Caco-2 (cell line): ENCODE results near the gene TLCD1. TPM values are rescaled to one million over a fixed set of nuclear protein-coding genes. Genes with fewer than 3 reads are reported as not detected.

ENCODE experiments used
- BruUV-seq: library from RNA; stranded (reverse); fragments of 400-500 nt; replicated peaks from 2 replicates; lab custom pipeline; 2021; lab: Mats Ljungman, UMichigan
- CTCF ChIA-PET: fragments of 300-600 bp; sonication (Branson Sonifier 250); formaldehyde crosslinking; loops from one replicate; lab custom pipeline; 2022; ENCODE audit warnings: antibody characterized with exemption; lab: Charles Lee
- POLR2A ChIA-PET: fragments of 300-600 bp; sonication (Branson Sonifier 250); formaldehyde crosslinking; loops from one replicate; lab custom pipeline; 2022; ENCODE audit warnings: antibody characterized with exemption; lab: Charles Lee
- DNase-seq, 2 experiments: peaks; one replicate each; pipeline versions ENCODE4 v3.0.0 to v3.0.0-alpha.2; 2020 to 2022
- H3K27me3 ChIP-seq: replicated peaks from 2 replicates; pipeline ENCODE4 v1.6.0; 2011; ENCODE audit warnings: low read length; ENCODE audit not compliant: control insufficient read depth, insufficient read depth
- H3K36me3 ChIP-seq: 2 replicates; pipeline ENCODE4 v1.5.1; 2011; ENCODE audit warnings: low read length; ENCODE audit not compliant: control insufficient read depth, insufficient read depth
- H3K4me1 ChIP-seq: fragments of 250-450 bp; sonication (Bioruptor Pico); 2 replicates; pipeline ENCODE4 v1.5.1; 2020; ENCODE audit warnings: mild to moderate bottlenecking
- H3K4me3 ChIP-seq: 2 replicates; pipeline ENCODE4 v1.5.1; 2011; ENCODE audit warnings: low read depth, mild to moderate bottlenecking, control low read depth, low read length
- H3K9me3 ChIP-seq: fragments of 250-450 bp; sonication (Bioruptor Pico); 2 replicates; pipeline ENCODE4 v1.5.1; 2020; ENCODE audit warnings: mild to moderate bottlenecking, moderate library complexity
- H3K27ac Mint-ChIP-seq: one replicate; pipeline ENCODE4 v1.8.0; 2022; ENCODE audit warnings: mixed read lengths; ENCODE audit not compliant: unreplicated experiment
- H3K27me3 Mint-ChIP-seq: one replicate; pipeline ENCODE4 v1.8.0; 2022; ENCODE audit warnings: mixed read lengths; ENCODE audit not compliant: insufficient read depth, unreplicated experiment
- H3K36me3 Mint-ChIP-seq: one replicate; pipeline ENCODE4 v1.8.0; 2022; ENCODE audit warnings: mild to moderate bottlenecking, mixed read lengths; ENCODE audit not compliant: insufficient read depth, unreplicated experiment
- H3K4me1 Mint-ChIP-seq: one replicate; pipeline ENCODE4 v1.8.0; 2022; ENCODE audit warnings: low read depth, mixed read lengths; ENCODE audit not compliant: unreplicated experiment
- H3K4me3 Mint-ChIP-seq: one replicate; pipeline ENCODE4 v1.8.0; 2022; ENCODE audit warnings: mild to moderate bottlenecking, moderate library complexity, mixed read lengths; ENCODE audit not compliant: unreplicated experiment
- H3K9me3 Mint-ChIP-seq: one replicate; pipeline ENCODE4 v1.8.0; 2022; ENCODE audit warnings: mixed read lengths; ENCODE audit not compliant: unreplicated experiment
- intact Hi-C: fragments of 100-400 bp; cut with micrococcal nuclease; formaldehyde crosslinking; loops from one replicate; pipeline ENCODE4 v1.10.0; 2022; ENCODE audit not compliant: unreplicated experiment
- total RNA-seq: library from RNA; stranded (reverse); gene quantifications from 2 replicates; pipeline ENCODE4 v1.2.3, GENCODE V29; 2022
- TF ChIP-seq, protein P1 (sequence below), 2 experiments: fragments of 200-600 bp in 1 of 2; IDR thresholded peaks; 1 replicate in 1 of 2; 2 replicates in 1 of 2; pipeline versions ENCODE4 v1.5.1 to v1.8.0; 2011 to 2022; ENCODE audit warnings: antibody characterized with exemption in 1 of 2, control low read depth in 1 of 2, inconsistent platforms in 1 of 2, low read depth in 1 of 2, low read length in 1 of 2, mild to moderate bottlenecking in 1 of 2, moderate library complexity in 1 of 2; ENCODE audit not compliant: insufficient read depth in 1 of 2, severe bottlenecking in 1 of 2, unreplicated experiment in 1 of 2

TLCD1 gene
- total RNA-seq, 1 experiment from 2014 or later = 37.9 TPM

DNA sequence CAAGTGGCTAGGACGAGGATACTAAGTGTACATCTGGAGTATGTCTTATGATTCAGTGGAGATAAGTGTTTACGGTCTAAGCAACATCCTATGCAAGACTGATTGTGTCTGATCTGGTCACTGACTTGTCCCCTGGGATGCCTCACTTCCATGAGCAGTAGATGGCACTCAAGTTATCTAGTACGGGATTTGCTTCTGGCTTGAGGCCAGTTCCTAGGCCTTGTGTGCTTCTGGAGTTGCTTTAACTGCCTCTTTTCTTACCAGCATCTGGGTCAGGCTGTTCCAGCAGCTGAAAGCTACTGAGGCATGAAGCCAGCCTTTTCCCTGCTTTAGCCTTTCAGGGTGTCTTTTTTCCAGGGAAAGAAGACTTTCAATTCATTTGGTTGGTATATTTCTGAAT, 41.1 kb downstream of the TLCD1 start:
- H3K27me3 ChIP-seq = no peaks in the 10 kb centered on the region
- no peaks in the 10 kb centered on the region for H3K4me1 ChIP-seq
- TF ChIP-seq, protein P1, sequence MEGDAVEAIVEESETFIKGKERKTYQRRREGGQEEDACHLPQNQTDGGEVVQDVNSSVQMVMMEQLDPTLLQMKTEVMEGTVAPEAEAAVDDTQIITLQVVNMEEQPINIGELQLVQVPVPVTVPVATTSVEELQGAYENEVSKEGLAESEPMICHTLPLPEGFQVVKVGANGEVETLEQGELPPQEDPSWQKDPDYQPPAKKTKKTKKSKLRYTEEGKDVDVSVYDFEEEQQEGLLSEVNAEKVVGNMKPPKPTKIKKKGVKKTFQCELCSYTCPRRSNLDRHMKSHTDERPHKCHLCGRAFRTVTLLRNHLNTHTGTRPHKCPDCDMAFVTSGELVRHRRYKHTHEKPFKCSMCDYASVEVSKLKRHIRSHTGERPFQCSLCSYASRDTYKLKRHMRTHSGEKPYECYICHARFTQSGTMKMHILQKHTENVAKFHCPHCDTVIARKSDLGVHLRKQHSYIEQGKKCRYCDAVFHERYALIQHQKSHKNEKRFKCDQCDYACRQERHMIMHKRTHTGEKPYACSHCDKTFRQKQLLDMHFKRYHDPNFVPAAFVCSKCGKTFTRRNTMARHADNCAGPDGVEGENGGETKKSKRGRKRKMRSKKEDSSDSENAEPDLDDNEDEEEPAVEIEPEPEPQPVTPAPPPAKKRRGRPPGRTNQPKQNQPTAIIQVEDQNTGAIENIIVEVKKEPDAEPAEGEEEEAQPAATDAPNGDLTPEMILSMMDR (IDR thresholded peaks at IDR 0.05; ENCODE audit: insufficient read depth in 1 of 2, low read depth in 1 of 2, low read length in 1 of 2, severe bottlenecking in 1 of 2, unreplicated experiment in 1 of 2) = peak in 1 of 2 experiments; percentile 42
- CTCF ChIA-PET = no interaction called here
- Mint-ChIP-seq H3K4me3 (no peak overlapping the region), H3K27me3 (no peaks in the 10 kb centered on the region), H3K27ac (no peak overlapping the region), H3K4me1 (no peaks in the 10 kb centered on the region), H3K36me3 (peaks cover 98% of the 10 kb centered on the region), H3K9me3 (no peaks in the 10 kb centered on the region)
- intact Hi-C loops = loop anchor here (1.0 to 2.0 kb wide), 2 partner anchors 13 to 42 kb away; partner anchors contain the start of gene TLCD1
- H3K9me3 ChIP-seq = no peaks in the 10 kb centered on the region
- BruUV-seq = no TSS peak
- peaks cover 20% of the 10 kb centered on the region for H3K36me3 ChIP-seq
- H3K4me3 ChIP-seq = no peak overlapping the region
- POLR2A ChIA-PET = no interaction called here
- peak in 1 of 2 experiments; percentile 57 for DNase-seq

DNA sequence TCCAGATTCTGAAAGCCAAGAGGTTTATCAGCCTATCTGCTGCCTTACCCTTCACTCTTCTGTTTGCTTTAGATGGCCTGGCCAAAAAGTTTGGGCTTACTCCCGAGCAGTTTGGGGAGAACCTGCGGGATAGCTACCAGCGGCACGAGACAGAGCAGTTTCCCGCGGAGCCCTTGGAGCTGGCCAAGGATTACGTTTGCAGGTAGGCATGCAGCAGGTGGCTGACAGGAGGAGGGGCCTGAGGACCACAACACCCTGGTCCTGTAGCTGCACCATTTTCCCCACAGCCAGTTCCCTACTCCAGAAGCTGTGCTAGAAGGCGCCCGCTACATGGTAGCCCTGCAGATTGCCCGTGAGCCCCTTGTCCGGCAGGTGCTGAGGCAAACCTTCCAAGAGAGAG, 43.4 kb downstream of the TLCD1 start:
- TF ChIP-seq, protein P1 (IDR thresholded peaks at IDR 0.05; ENCODE audit: insufficient read depth in 1 of 2, low read depth in 1 of 2, low read length in 1 of 2, severe bottlenecking in 1 of 2, unreplicated experiment in 1 of 2) = no peak
- ChIA-PET POLR2A (interaction anchor here (0.8 to 1.0 kb wide), 2 partner anchors 37 to 38 kb away, joined by 3 to 4 read pairs; partner anchors contain the start of genes BLTP2 and RPL23A), CTCF (interaction anchor here (1.0 to 1.4 kb wide), 3 partner anchors 37 to 44 kb away, joined by 3 read pairs; partner anchors contain the start of genes RPL23A and TLCD1)
- H3K9me3 Mint-ChIP-seq = no peaks in the 10 kb centered on the region
- intact Hi-C loops = no loop called here
- no peak overlapping the region for H3K4me3 ChIP-seq
- peaks cover 98% of the 10 kb centered on the region for H3K36me3 Mint-ChIP-seq
- H3K27ac Mint-ChIP-seq = no peak overlapping the region
- H3K27me3 Mint-ChIP-seq = no peaks in the 10 kb centered on the region
- no peaks in the 10 kb centered on the region for H3K27me3 ChIP-seq
- BruUV-seq = no TSS peak
- H3K4me3 Mint-ChIP-seq = no peak overlapping the region
- peaks cover 14% of the 10 kb centered on the region for H3K36me3 ChIP-seq
- no peaks in the 10 kb centered on the region for H3K4me1 ChIP-seq
- H3K4me1 Mint-ChIP-seq = no peaks in the 10 kb centered on the region
- DNase-seq = no peak
- H3K9me3 ChIP-seq = no peaks in the 10 kb centered on the region

DNA sequence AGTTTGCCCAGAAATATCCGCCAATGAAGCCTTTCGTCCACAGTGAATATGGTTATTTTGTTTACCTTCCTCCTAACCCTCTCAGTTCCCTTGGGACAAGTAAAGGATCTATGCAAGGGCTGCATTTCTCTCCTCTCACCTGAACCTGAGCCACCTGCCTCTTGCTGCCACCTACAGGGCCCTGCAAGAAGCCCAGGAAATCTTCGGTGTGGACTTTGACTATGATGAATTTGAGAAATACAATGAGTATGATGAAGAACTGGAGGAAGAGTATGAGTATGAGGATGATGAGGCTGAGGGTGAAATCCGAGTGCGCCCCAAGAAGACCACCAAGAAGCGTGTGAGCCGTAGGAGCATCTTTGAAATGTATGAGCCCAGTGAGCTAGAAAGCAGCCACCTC, 50.1 kb downstream of the TLCD1 start:
- peaks cover 98% of the 10 kb centered on the region for H3K36me3 Mint-ChIP-seq
- TF ChIP-seq, protein P1 (IDR thresholded peaks at IDR 0.05; ENCODE audit: insufficient read depth in 1 of 2, low read depth in 1 of 2, low read length in 1 of 2, severe bottlenecking in 1 of 2, unreplicated experiment in 1 of 2) = peak in 1 of 2 experiments; percentile 88
- BruUV-seq = no TSS peak
- intact Hi-C loops = loop anchor here (1.0 kb wide), 2 partner anchors 22 to 31 kb away; partner anchors contain the start of gene BLTP2
- no peaks in the 10 kb centered on the region for H3K9me3 Mint-ChIP-seq
- H3K27me3 Mint-ChIP-seq = no peaks in the 10 kb centered on the region
- Histone ChIP-seq H3K4me1 (no peaks in the 10 kb centered on the region), H3K9me3 (no peaks in the 10 kb centered on the region), H3K36me3 (peaks cover 18% of the 10 kb centered on the region), H3K4me3 (no peak overlapping the region), H3K27me3 (no peaks in the 10 kb centered on the region)
- no peak overlapping the region for H3K4me3 Mint-ChIP-seq
- no peaks in the 10 kb centered on the region for H3K4me1 Mint-ChIP-seq
- DNase-seq = peak; percentile 50 to 59
- POLR2A ChIA-PET = interaction anchor here (1.0 to 1.1 kb wide), 2 partner anchors 31 to 35 kb away, joined by 3 read pairs; partner anchors contain the start of gene BLTP2
- no peak overlapping the region for H3K27ac Mint-ChIP-seq
- CTCF ChIA-PET = interaction anchor here (0.7 to 2.1 kb wide), 3 partner anchors 29 to 57 kb away, joined by 3 to 11 read pairs (median 8); partner anchors contain the start of gene BLTP2
